Thyroid gland (tissue), 4 donors: Measurements from ENCODE around the gene NDUFS6. TPM values are rescaled to one million over a fixed set of nuclear protein-coding genes. Genes with fewer than 3 reads are reported as not detected.
A peak's percentile ranks its signal among the peaks of the same experiment; 100 is the strongest.

ENCODE experiments used
- DNase-seq, 2 donors: peaks; one replicate each; pipeline ENCODE4 v3.0.0-alpha.2; 2019
- H3K27ac ChIP-seq, 3 donors: fragments of 200-600 bp; sonication (generic); 1 replicate in 2 of 3; 2 replicates in 1 of 3; pipeline ENCODE4 v1.5.1; 2016 to 2019; ENCODE audit warnings: mild to moderate bottlenecking in 1 of 3, moderate library complexity in 1 of 3
- H3K27me3 ChIP-seq: fragments of 200-600 bp; sonication (generic); one replicate; pipeline ENCODE4 v1.5.1; 2019
- H3K36me3 ChIP-seq, 2 donors: fragments of 200-600 bp; sonication (generic); one replicate each; pipeline ENCODE4 v1.5.1; 2016 to 2019
- H3K4me1 ChIP-seq, 2 donors: fragments of 200-600 bp; sonication (generic); one replicate each; pipeline ENCODE4 v1.5.1; 2017 to 2019
- H3K4me3 ChIP-seq, 3 donors: fragments of 200-600 bp; sonication (generic); replicated peaks in 1 of 3; 1 replicate in 2 of 3; 2 replicates in 1 of 3; pipeline ENCODE4 v1.5.1; 2016; ENCODE audit warnings: mild to moderate bottlenecking in 1 of 3
- H3K9me3 ChIP-seq: fragments of 200-600 bp; sonication (generic); one replicate; pipeline ENCODE4 v1.5.1; 2017
- POLR2A ChIP-seq, 2 donors: fragments of 450-650 bp; IDR thresholded peaks; one replicate each; pipeline ENCODE4 v1.6.1; 2017; ENCODE audit warnings: antibody characterized with exemption in 2 of 2, mild to moderate bottlenecking in 2 of 2, moderate library complexity in 1 of 2
- WGBS, 2 donors: methylation state at CpG; one replicate each; pipeline ENCODE4 v1.1.5; 2017; 5-methylcytosine and 5-hydroxymethylcytosine counted together
- intact Hi-C: fragments of 100-400 bp; cut with DNase I; formaldehyde crosslinking; loops from one replicate; pipeline ENCODE4 v1.15.1; 2023
- total RNA-seq, 4 donors: library from RNA; depleted of rRNA; stranded (reverse); fragments of >200 nt; gene quantifications; one replicate each; pipeline ENCODE4 v1.2.3, GENCODE V29; 2016
- TF ChIP-seq, protein P1 (sequence below), 6 experiments: fragments of 200-600 bp in 3 of 6; fragments of 450-650 bp in 3 of 6; sonication (generic) in 3 of 6; IDR thresholded peaks; one replicate each; pipeline ENCODE4 v1.5.1; 2016 to 2019; ENCODE audit warnings: antibody characterized with exemption in 6 of 6, mild to moderate bottlenecking in 2 of 6, inconsistent platforms in 1 of 6, moderate library complexity in 1 of 6

NDUFS6 gene
- total RNA-seq, 4 donors from 2014 or later = 35.8 to 127 (median 54.4) TPM

DNA sequence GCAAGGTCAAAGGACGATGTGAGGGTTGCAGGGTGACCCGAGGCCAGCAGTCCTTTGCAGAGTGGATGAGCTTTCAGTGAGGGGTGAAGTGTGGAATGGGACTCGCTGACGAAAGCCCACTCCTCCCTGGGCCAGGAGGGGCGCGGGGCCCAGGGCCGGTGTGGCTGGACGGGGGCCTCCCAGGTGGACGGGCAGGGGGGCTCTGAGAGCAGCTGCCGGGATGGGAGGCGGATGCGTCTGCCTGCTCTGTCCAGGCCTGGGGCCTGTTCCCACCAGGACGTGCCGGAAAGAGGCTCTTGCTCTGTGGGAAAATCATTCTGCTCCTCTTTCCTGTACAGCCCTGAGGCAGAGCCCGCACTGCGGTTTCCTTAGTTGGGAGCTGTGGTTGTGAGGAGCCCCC, 57.2 kb downstream of the NDUFS6 start:
- intact Hi-C loops = no loop called here
- TF ChIP-seq, protein P1, sequence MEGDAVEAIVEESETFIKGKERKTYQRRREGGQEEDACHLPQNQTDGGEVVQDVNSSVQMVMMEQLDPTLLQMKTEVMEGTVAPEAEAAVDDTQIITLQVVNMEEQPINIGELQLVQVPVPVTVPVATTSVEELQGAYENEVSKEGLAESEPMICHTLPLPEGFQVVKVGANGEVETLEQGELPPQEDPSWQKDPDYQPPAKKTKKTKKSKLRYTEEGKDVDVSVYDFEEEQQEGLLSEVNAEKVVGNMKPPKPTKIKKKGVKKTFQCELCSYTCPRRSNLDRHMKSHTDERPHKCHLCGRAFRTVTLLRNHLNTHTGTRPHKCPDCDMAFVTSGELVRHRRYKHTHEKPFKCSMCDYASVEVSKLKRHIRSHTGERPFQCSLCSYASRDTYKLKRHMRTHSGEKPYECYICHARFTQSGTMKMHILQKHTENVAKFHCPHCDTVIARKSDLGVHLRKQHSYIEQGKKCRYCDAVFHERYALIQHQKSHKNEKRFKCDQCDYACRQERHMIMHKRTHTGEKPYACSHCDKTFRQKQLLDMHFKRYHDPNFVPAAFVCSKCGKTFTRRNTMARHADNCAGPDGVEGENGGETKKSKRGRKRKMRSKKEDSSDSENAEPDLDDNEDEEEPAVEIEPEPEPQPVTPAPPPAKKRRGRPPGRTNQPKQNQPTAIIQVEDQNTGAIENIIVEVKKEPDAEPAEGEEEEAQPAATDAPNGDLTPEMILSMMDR (IDR thresholded peaks at IDR 0.05) = no peak
- TF ChIP-seq POLR2A (IDR thresholded peaks at IDR 0.05) = no peak
- WGBS, 2 donors = 93 to 94% methylated on average over 14 to 15 of the region's 16 CpGs
- Histone ChIP-seq H3K4me3 (no peak overlapping the region), H3K4me1 (no peaks in the 10 kb centered on the region), H3K27me3 (no peaks in the 10 kb centered on the region), H3K27ac (no peak overlapping the region), H3K9me3 (no peaks in the 10 kb centered on the region), H3K36me3 (no peaks in the 10 kb centered on the region)
- no peak for DNase-seq

DNA sequence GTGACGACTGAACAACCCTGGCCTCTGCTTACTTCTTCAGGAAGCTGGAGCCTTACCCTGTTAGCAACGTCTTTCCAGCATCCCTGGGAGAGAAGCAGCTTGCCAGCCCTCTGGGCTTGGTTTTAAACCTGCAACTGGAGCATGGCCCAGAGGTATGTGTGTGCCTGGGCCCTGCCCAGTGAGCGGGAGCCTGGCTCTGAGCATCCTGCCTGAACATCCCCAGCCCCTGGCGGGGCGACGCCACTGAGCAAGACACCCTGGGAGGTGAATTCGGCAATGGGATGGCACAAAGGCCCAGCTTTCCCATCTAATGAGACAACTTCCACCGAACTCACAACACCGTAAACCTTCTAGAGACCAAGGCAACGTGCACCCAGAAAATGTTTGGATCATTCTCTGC, 57.9 kb downstream of the NDUFS6 start:
- H3K27ac ChIP-seq = no peak overlapping the region
- no peaks in the 10 kb centered on the region for H3K4me1 ChIP-seq
- H3K27me3 ChIP-seq = no peaks in the 10 kb centered on the region
- 81 to 96% methylated on average over 4 to 8 of the region's 10 CpGs for WGBS, 2 donors
- intact Hi-C loops = no loop called here
- no peak overlapping the region for H3K4me3 ChIP-seq
- DNase-seq = no peak
- H3K36me3 ChIP-seq = no peaks in the 10 kb centered on the region
- no peak for TF ChIP-seq POLR2A (IDR thresholded peaks at IDR 0.05)
- TF ChIP-seq, protein P1 (IDR thresholded peaks at IDR 0.05) = no peak
- no peaks in the 10 kb centered on the region for H3K9me3 ChIP-seq

DNA sequence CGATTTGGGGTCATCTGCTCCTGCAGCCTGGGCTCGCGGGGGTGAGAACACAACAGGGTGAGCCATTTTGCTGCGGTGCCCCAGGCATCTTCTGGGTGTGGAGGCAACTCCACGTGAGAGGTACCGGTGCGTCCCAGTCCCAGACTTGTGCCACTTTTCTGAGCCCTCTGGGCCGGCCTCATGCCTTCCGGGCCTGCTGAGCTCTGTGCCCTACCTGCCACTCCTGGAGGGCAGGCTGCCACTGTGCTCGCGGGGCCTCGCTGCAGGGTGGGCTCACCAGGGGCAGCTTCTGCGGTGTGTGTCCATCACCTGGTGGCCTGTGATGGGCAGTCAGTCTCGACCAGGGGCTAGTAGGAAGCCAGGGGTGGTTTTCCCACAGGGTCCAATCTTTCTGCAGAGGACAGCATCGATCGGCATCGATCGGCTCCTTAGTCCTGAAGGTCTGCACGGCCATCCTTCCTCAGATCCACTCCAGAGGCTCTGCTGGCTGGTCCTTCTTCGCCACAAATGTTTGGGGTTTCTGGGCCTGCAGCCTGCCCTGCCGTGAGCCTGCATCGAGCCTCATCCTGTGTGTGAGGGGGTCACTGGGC, 58.9 kb downstream of the NDUFS6 start:
- 83 to 91% methylated on average over 7 to 15 of the region's 22 CpGs for WGBS, 2 donors
- no peaks in the 10 kb centered on the region for H3K27me3 ChIP-seq
- TF ChIP-seq, protein P1 (IDR thresholded peaks at IDR 0.05) = no peak
- no peak for TF ChIP-seq POLR2A (IDR thresholded peaks at IDR 0.05)

DNA sequence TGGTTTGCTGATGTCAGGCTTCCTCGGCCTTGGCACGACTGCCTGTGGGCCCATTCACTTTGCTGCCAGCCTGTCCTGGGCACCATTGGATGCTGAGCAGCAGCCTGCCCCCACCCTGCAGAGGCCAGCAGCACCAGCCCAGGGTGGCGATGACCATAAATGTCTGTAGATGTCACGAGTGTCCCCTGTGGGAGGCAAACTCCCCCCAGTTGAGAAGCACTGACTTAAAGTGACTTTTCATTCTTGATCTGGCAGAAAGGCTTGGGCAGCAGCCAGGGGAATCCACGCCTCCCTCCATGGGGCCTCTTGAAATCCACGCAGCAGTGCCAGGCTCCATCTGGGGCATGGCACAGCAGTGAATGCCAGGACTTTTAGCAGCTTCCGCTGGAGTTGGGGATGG, 59.7 kb downstream of the NDUFS6 start:
- Histone ChIP-seq H3K9me3 (no peaks in the 10 kb centered on the region), H3K4me1 (no peaks in the 10 kb centered on the region), H3K4me3 (no peak overlapping the region), H3K36me3 (no peaks in the 10 kb centered on the region), H3K27me3 (no peaks in the 10 kb centered on the region), H3K27ac (no peak overlapping the region)
- intact Hi-C loops = no loop called here
- 49 to 56% methylated on average over 5 to 7 of the region's 7 CpGs for WGBS, 2 donors
- TF ChIP-seq, protein P1 (IDR thresholded peaks at IDR 0.05) = no peak
- TF ChIP-seq POLR2A (IDR thresholded peaks at IDR 0.05) = no peak
- DNase-seq = peak in 1 of 2 donors; percentile 13

More for the DNA sequence above, 58.9 kb downstream of the NDUFS6 start:
- H3K4me1 ChIP-seq = no peaks in the 10 kb centered on the region
- H3K9me3 ChIP-seq = no peaks in the 10 kb centered on the region
- H3K36me3 ChIP-seq = no peaks in the 10 kb centered on the region
- intact Hi-C loops = no loop called here
- DNase-seq = no peak
- no peak overlapping the region for H3K4me3 ChIP-seq
- no peak overlapping the region for H3K27ac ChIP-seq

DNA sequence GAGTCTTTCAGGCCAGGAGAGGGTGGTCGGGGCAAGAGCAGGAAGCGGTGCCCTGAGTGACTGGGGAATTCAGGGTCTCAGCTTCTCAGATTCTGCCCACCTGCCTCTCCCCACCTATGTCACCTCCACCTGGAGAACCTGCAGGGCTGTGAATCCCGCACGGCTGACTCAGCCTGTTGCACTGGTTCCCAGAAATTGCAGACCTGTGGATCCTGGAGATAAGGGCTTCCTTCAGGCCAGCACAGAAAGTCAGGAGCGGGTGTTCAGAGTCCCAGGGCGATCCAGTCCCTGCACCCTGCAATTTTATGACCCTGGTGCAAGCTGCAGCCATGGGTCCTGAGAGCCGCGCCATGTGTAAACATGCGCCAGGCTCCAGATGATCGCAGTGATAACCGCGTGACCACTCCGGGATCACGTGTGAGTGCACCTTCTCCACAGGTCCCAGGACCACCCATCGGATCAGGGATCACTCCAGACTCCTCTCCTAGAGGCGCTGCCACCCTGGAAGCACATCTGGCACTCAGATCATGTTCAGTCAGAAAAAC, 63.8 kb downstream of the NDUFS6 start:
- WGBS, 2 donors = 79 to 85% methylated on average over 12 to 15 of the region's 16 CpGs
- no peaks in the 10 kb centered on the region for H3K27me3 ChIP-seq
- H3K4me1 ChIP-seq = no peaks in the 10 kb centered on the region
- H3K36me3 ChIP-seq = no peaks in the 10 kb centered on the region
- DNase-seq = no peak
- intact Hi-C loops = no loop called here
- H3K4me3 ChIP-seq = no peak overlapping the region
- TF ChIP-seq, protein P1 (IDR thresholded peaks at IDR 0.05) = no peak
- no peak for TF ChIP-seq POLR2A (IDR thresholded peaks at IDR 0.05)
- no peak overlapping the region for H3K27ac ChIP-seq
- no peaks in the 10 kb centered on the region for H3K9me3 ChIP-seq
